Smooth muscle cell of the brain vasculature (primary cell): Measurements from ENCODE around the gene KLHL22.
A peak's percentile ranks its signal among the peaks of the same experiment; 100 is the strongest.
"Not testable (repeated sequence)": the region's sequence is repeated elsewhere in the genome, so short reads cannot be mapped to it uniquely, and the experiment has no call there.

Source experiments
- DNase-seq: peaks from one replicate; pipeline ENCODE4 v3.0.0-alpha.2; 2012; ENCODE audit warnings: low read depth, low spot score

Gene KLHL22

DNA sequence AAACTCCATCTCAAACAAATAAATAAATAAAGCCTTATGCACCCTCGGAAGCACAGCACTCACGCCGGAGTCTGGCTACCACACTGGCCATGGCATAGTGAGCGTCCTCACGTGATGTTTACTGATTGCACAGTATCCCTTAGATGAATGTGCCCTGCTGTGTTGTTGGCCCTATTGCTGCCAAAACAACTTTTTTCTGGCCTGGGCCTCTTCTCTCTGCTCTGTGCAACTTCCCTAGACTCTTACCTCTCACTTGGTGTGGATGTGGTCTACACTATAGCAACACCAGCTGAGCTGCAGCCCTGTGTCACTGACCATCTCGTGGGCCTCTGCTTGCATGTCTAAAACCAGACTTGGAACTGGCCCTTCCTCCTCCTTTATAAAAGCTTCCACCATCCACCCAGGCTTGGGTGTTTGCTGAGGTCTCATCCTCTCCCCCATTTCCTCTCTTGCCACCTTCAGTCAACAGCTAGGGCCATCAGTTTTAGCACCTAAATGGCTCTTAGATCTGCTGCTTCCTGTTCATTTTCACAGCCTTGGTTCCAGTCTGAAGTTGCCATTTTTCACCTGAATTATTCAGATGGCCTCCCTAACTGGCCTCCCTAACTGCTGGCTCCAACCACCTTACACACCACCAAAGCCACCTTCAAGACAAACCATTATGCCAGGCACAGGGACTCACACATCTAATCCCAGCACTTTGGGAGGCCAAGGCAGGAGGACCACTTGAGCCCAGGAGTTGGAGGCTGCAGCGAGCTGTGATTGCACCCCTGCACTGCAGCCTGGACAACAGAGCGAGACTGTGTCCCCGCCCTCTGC lies 92.4 kb downstream of the KLHL22 start:
- no peak for DNase-seq

- no peak for DNase-seq
Observed at GRCh38 chr22:20401376-20402014, 94.1 kb downstream of the KLHL22 start.

- no peak for DNase-seq
Observed at GRCh38 chr22:20400606-20401375, 94.8 kb downstream of the KLHL22 start.

DNA sequence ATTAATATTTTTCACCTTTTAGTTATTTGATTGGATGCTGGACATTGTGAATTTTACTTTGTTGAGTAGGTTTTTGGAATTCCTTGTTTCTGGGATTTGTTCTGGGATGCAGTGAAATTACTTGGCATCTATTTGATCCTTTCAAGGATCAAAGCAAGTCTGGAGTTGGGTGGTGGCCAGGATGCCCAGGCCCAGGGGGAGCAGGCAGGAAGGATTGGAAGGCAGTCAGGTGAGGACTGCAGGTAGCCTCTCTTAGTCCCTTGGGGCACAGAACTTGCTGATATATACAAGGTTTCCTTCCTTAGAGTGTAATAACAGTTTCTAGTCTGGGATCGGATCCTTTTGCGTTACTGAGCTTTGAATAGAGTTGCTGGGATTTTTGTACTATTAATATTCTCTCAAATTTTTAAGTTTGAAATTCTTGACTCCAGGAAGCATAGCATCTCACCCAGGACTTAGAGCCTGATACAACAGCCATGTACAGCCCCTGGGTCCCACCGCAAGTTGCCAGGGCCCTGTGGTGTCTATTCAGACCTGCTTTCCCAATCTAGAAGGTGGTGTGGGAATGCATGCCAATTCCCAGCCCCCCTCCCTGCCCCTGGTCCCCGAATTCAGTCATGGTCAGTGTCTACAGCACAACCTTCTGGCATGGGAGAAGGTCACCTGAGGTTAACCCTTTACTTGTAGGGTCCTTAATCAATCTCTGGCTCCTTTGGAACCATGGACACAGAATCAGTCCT lies 95.6 kb downstream of the KLHL22 start:
- no peak for DNase-seq

DNA sequence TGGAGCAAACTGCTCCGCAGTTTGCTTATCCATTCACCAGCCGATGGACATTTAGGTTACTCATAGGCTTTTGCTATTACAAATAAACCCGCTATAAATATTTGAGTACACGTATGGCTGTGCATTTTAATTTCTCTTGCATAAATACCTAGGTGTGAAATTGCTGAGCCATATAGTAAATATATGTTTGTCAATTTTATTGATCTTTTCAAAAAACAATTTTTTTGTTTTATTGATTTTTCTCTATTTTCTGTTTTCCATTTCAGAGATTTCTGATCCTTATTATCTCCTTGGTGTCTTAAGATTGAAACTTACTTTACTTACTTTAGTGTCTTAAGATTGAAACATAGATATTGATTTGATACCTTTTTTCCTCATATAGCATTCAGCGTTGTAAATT lies 97.2 kb downstream of the KLHL22 start:
- no peak for DNase-seq

DNA sequence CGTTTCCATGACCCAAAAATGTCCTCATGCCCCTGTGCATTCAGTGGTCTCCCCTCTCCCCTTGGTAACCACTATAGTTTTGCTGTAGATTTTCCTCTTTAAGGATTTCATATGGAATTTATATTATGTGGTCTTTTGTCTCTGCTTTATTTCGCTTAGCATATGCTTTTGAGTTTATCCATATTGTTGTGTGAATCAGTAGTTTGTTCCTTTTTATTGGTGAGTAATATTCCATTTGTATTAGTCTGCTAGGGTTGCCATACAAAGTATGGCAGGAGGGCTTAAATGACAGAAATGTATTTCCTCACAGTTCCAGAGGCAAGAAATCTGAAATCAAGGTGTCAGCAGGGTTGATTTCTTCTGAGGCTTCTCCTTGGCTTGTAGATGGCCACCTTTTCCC lies 98.1 kb downstream of the KLHL22 start:
- no peak for DNase-seq

DNA sequence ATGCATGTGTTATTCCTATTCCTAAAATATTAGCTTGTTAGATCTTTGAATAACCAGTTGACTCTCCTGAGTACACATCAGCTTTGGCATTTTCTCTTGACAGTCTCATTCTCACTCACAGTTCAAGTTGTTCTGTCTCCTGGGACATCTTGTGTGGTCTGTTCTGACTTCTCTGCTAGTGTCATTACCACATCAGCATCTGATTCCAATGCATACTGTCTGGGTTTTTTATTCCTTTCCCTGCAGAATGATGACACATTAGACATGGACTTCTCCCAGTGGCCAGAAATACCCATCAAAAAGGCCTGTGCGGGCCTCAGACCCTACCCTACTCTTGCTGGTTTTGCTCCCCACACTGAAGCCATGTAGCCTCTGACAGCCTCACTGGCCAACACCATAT lies 99.0 kb downstream of the KLHL22 start:
- no peak for DNase-seq

- no peak for DNase-seq
Observed at GRCh38 chr22:20395907-20396287, 99.7 kb downstream of the KLHL22 start.

DNA sequence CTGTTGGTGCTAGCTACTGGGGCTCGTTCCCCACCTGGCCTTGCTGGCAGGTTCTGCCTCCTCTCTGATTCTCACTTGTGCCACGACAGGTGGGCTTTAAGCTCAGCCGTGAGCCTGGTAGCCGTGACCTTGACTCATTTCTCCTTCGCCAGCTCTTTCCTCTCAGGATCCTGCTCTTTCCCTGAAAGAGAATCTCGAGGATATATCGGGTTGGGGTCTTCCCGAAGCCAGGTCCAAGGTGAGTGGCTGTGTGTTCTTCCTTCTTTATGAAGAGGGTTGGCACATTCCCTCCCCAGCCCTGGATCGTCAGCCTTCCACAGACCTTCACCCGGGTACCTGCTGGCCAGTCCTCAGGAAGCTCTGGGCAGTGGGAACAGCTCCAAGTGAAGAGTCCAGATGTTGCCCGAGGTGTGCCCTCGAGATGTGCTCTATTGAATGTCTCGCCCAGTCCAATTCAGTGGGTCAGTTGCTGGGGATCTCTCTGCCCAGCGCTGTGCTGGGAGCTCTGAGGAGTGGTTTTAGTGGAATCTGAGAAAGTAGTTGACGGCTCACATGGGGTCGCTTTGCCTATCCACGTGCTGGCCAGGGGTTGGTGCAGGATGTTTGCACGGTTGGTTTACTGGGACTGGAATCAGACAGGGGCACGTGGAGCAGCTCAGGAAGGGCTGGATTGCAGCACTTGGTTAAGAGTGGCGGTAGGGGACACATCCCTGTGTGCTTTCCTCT lies 100.3 kb downstream of the KLHL22 start:
- no peak for DNase-seq

DNA sequence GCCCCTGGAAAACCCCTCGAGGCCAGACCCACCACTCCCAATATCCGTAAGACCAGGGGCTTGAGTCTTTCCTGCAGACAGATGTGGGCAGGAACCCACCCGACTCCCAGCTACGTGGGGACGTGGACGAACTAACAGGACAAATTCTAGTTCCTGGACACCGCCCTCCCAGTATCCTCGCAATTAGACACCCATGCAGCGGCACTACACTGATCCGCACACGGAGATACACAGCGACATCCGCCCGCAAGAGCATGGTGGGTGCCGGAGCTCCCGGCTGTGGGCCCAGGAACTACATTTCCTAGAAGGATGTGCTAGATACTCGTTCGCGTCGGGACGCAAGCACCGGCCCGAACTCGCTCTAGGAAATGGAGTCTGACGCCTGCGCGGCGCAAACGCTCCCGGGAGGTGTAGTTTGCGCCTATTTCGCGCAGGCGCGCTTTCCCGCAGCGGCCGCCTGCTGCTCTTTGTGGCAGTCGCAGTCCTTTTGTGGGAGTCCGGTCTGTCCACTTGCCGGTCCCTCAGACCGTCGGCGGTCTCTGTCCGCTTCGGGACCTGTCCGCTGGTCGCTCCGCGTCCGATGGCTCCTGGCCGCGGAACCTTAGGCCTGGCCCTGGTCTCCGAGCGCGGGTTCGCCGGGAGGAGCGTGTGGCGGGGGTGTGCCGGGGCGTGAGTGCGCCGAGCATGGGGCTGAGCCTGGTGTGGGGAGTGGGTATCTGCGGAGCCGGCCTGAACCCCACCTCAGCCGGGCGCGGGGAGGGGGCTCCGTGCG lies 101.7 kb downstream of the KLHL22 start, which contains the start of gene ZNF74:
Gene ZNF74, plus strand, starts transcription at position 447 of the 772 bp plus-strand sequence. CDS start 478 bp downstream, outside the sequence.
- DNase-seq, result peak; percentile 78

DNA sequence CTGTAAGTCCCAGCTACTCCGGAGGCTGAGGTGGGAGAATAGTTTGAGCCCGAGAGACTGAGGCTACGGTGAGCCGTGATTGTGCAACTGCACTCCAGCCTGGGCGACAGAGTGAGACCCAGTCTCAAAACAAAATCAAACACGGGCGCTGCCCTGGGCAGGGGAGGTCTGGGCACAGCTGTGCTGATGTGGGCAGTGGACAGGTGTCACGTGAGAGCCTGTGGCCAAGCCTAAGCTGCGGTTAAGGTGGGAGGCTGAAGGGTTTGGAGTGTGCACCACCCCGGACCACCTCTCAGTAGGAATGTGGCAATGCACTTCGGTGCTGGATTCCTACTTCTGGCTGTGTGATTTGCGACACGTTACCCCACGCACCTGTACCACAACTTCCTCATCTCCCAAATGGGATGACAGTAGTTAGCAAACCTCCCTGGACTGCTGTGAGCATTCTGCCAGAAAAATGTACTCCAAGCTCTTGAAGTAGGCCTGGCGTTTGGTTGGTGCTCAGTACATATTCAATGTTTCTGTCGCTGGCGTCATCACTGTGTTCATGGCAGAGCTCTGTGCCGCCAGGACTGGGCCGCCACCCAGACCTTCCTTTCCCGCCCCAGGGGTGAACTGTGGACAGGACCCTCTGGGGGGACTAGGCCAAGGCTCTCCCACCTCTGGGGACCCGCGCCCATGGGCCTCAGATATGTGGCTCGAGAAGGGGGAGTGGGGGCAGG lies 102.5 kb downstream of the KLHL22 start:
- no peak for DNase-seq

GRCh38 chr22:20392365-20392881 lies 103.2 kb downstream of the KLHL22 start:
- not testable (repeated sequence) for DNase-seq
